Measurements from ENCODE around the gene LRTM2.

DNA sequence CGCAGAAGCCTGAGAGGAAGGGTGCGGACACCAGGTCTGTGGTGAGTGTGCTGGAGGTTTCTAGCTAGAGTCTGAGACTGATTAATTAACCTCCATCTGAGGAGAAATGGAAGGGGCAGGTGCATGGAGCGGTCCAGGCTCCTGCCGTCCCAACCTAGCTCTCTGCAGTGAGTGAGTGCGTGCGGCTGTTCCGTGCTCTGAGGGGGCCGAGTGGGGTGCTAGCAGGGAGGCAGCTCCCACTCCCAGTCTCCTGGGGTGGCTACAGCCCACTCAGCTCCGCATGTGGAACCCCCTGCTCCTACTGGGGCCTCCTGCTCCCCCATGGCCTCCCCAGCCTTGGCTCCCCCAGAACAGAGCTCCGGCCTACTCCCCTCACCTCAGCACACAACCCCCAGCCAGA lies 2.9 kb downstream of the LRTM2 start:
- no peak for TF ChIP-seq TAF1 (IDR thresholded peaks at IDR 0.05; ENCODE audit: borderline replicate concordance, low read depth, low read length)
- TF ChIP-seq POLR2A (IDR thresholded peaks at IDR 0.05; ENCODE audit: low read depth, low read length), result no peak
